ENCODE data around the gene NAT16. TPM values are rescaled to one million over a fixed set of nuclear protein-coding genes. Genes with fewer than 3 reads are reported as not detected.

NAT16 gene
- total RNA-seq, 4 donors from 2014 or later: not detected

DNA sequence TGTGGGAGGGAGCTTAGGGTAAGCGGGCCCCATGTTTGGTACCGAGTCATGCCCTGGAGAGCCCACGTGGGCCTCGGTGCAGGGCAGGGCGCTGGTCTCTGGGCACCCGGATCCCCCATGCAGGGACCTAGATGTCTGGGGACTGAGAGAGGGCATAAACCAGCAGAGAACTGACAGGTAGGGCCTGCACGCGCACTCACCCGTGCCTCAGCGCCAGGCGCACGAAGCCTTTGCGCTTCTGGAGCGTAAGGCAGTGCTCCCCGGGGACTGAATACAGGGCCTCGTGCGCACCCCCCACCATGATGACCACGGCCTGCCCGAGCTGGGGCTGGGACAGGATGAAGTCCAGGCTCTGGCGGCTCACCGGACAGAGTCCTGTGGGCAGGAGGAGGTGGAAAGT, 17.9 kb upstream of the NAT16 start:
- no peaks in the 10 kb centered on the region for H3K36me3 ChIP-seq
- WGBS, 2 donors (ENCODE audit: low coverage in 1 of 2): no CpG with 5 or more reads among the region's 21 CpGs
- H3K27ac ChIP-seq: no peak overlapping the region
- peaks cover 0 to 11% (median 8%) of the 10 kb centered on the region in 3 donors for H3K4me1 ChIP-seq
- no peak overlapping the region for H3K4me3 ChIP-seq
- ATAC-seq: no peak
- TF ChIP-seq POLR2AphosphoS5 (IDR thresholded peaks at IDR 0.05) (no peak), CTCF (IDR thresholded peaks at IDR 0.05) (no peak), POLR2A (IDR thresholded peaks at IDR 0.05) (no peak), EP300 (IDR thresholded peaks at IDR 0.05) (no peak)
- no peaks in the 10 kb centered on the region for H3K9me3 ChIP-seq
- H3K27me3 ChIP-seq: peaks cover 97% of the 10 kb centered on the region

GRCh38 chr7:101195884-101196283, 15.8 kb upstream of the NAT16 start:
- Histone ChIP-seq H3K27me3 (peaks cover 76% of the 10 kb centered on the region), H3K4me1 (peaks cover 0 to 6% (median 0%) of the 10 kb centered on the region in 3 donors), H3K27ac (no peak overlapping the region), H3K9me3 (no peaks in the 10 kb centered on the region), H3K4me3 (no peak overlapping the region), H3K36me3 (no peaks in the 10 kb centered on the region)
- TF ChIP-seq EP300 (IDR thresholded peaks at IDR 0.05): no peak
- no peak for TF ChIP-seq POLR2A (IDR thresholded peaks at IDR 0.05)
- no peak for TF ChIP-seq POLR2AphosphoS5 (IDR thresholded peaks at IDR 0.05)
- no peak for TF ChIP-seq CTCF (IDR thresholded peaks at IDR 0.05)
- ATAC-seq: no peak
- no CpG with 5 or more reads among the region's 17 CpGs for WGBS, 2 donors (ENCODE audit: low coverage in 1 of 2)

GRCh38 chr7:101189109-101189508, 9.0 kb upstream of the NAT16 start:
- no peak overlapping the region for H3K27ac ChIP-seq
- peaks cover 52% of the 10 kb centered on the region for H3K27me3 ChIP-seq
- no peaks in the 10 kb centered on the region for H3K9me3 ChIP-seq
- ATAC-seq: no peak
- H3K4me3 ChIP-seq: no peak overlapping the region
- H3K4me1 ChIP-seq: peaks cover 0 to 6% (median 0%) of the 10 kb centered on the region in 3 donors
- TF ChIP-seq EP300 (IDR thresholded peaks at IDR 0.05) (no peak), CTCF (IDR thresholded peaks at IDR 0.05) (no peak), POLR2AphosphoS5 (IDR thresholded peaks at IDR 0.05) (no peak), POLR2A (IDR thresholded peaks at IDR 0.05) (no peak)
- 0 to 77% methylated on average over 1 to 8 of the region's 8 CpGs for WGBS, 2 donors (ENCODE audit: low coverage in 1 of 2)
- no peaks in the 10 kb centered on the region for H3K36me3 ChIP-seq

- Histone ChIP-seq H3K4me1 (no peaks in the 10 kb centered on the region), H3K9me3 (no peaks in the 10 kb centered on the region), H3K27me3 (peaks cover 62% of the 10 kb centered on the region), H3K4me3 (no peak overlapping the region), H3K36me3 (no peaks in the 10 kb centered on the region), H3K27ac (no peak overlapping the region)
- TF ChIP-seq EP300 (IDR thresholded peaks at IDR 0.05): no peak
- no peak for TF ChIP-seq POLR2A (IDR thresholded peaks at IDR 0.05)
- TF ChIP-seq POLR2AphosphoS5 (IDR thresholded peaks at IDR 0.05): no peak
- TF ChIP-seq CTCF (IDR thresholded peaks at IDR 0.05): no peak
- no peak for ATAC-seq
- 89 to 90% methylated on average over 2 to 4 of the region's 4 CpGs for WGBS, 2 donors (ENCODE audit: low coverage in 1 of 2)
Observed at GRCh38 chr7:101186844-101187428, 6.8 kb upstream of the NAT16 start.

- Histone ChIP-seq H3K27me3 (peaks cover 70% of the 10 kb centered on the region), H3K4me3 (no peak overlapping the region), H3K27ac (no peak overlapping the region), H3K36me3 (no peaks in the 10 kb centered on the region), H3K9me3 (no peaks in the 10 kb centered on the region), H3K4me1 (no peaks in the 10 kb centered on the region)
- 41 to 43% methylated on average over 4 to 6 of the region's 6 CpGs for WGBS, 2 donors (ENCODE audit: low coverage in 1 of 2)
- ATAC-seq: no peak
- no peak for TF ChIP-seq CTCF (IDR thresholded peaks at IDR 0.05)
- no peak for TF ChIP-seq POLR2A (IDR thresholded peaks at IDR 0.05)
- no peak for TF ChIP-seq EP300 (IDR thresholded peaks at IDR 0.05)
- no peak for TF ChIP-seq POLR2AphosphoS5 (IDR thresholded peaks at IDR 0.05)
Observed at GRCh38 chr7:101186194-101186593, 6.1 kb upstream of the NAT16 start.

Data from gastroesophageal sphincter (tissue), 4 donors.